ENCODE data around the gene DAPK3.
A peak's percentile ranks its signal among the peaks of the same experiment; 100 is the strongest.
"Not testable (repeated sequence)": the region's sequence is repeated elsewhere in the genome, so short reads cannot be mapped to it uniquely, and the experiment has no call there.

The DAPK3 gene

GRCh38 chr19:3970808-3971598 lies at the start of gene DAPK3:
Gene DAPK3, minus strand, starts transcription at chr19:3971099. Its CDS starts 1,364 bp downstream, at chr19:3969735.
- DNase-seq, result peak; percentile 85

GRCh38 chr19:4019578-4019977 lies 48.7 kb upstream of the DAPK3 start:
- DNase-seq, result no peak

GRCh38 chr19:4018775-4019504 lies 48.0 kb upstream of the DAPK3 start:
- no peak for DNase-seq

GRCh38 chr19:4018140-4018613 lies 47.3 kb upstream of the DAPK3 start:
- no peak for DNase-seq

- DNase-seq, result no peak
These were observed 46.2 kb upstream of the DAPK3 start for GRCh38 chr19:4016903-4017638.

- DNase-seq, result no peak
These were observed 45.6 kb upstream of the DAPK3 start for GRCh38 chr19:4016486-4016885.

GRCh38 chr19:4015705-4016402 lies 45.0 kb upstream of the DAPK3 start:
- DNase-seq, result no peak

- DNase-seq, result no peak
These were observed 43.9 kb upstream of the DAPK3 start for GRCh38 chr19:4014541-4015491.

GRCh38 chr19:4013886-4014540 lies 43.1 kb upstream of the DAPK3 start:
- no peak for DNase-seq

- no peak for DNase-seq
These were observed 42.2 kb upstream of the DAPK3 start for GRCh38 chr19:4012975-4013634.

GRCh38 chr19:4012092-4012974 lies 41.4 kb upstream of the DAPK3 start:
- no peak for DNase-seq

- not testable (repeated sequence) for DNase-seq
These were observed 40.5 kb upstream of the DAPK3 start for GRCh38 chr19:4011430-4011829.

- DNase-seq, result no peak
These were observed 39.9 kb upstream of the DAPK3 start for GRCh38 chr19:4010808-4011110.

GRCh38 chr19:4009990-4010807 lies 39.3 kb upstream of the DAPK3 start:
- DNase-seq, result no peak

- no peak for DNase-seq
These were observed 37.1 kb upstream of the DAPK3 start for GRCh38 chr19:4007836-4008539.

GRCh38 chr19:4007021-4007835 lies 36.3 kb upstream of the DAPK3 start, which contains the start of gene PIAS4:
Gene PIAS4, plus strand, starts transcription at chr19:4007736. Its CDS starts 25 bp downstream, at chr19:4007761.
- DNase-seq, result no peak

- not testable (repeated sequence) for DNase-seq
These were observed 34.5 kb upstream of the DAPK3 start for GRCh38 chr19:4005436-4005835.

Data from SIG-M5 (cell line).